22Rv1 (cell line): Measurements from ENCODE around the gene RARRES1.

ENCODE experiments used
- ZFX ChIP-seq: fragments of 450-650 bp; IDR thresholded peaks from 2 replicates; pipeline ENCODE4 v1.6.1; 2017; ENCODE audit warnings: antibody characterized with exemption, borderline replicate concordance
- TF ChIP-seq, protein P1 (sequence below): fragments of 450-650 bp; IDR thresholded peaks from 2 replicates; pipeline ENCODE4 v1.5.1; 2017; ENCODE audit warnings: mild to moderate bottlenecking

DNA sequence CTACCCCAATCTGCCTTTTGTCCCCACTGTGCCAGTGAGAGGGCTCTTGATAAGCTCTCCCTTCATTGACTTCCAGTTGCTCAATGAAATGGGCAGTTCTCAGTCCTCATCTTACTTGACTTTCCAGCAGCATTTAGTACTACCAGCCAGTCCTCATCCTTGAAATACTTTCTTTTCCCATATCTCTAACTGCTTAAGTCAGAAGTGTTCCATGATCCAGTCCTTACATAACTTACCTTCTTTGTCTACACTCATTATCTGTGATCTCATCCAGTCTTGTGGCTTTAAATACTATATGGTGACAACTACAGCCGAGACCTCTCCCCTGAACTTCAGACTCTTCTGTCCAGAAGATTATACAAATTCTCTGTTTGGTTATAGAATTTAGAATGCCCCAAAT is 28.7 kb downstream of the RARRES1 start:
- TF ChIP-seq, protein P1, sequence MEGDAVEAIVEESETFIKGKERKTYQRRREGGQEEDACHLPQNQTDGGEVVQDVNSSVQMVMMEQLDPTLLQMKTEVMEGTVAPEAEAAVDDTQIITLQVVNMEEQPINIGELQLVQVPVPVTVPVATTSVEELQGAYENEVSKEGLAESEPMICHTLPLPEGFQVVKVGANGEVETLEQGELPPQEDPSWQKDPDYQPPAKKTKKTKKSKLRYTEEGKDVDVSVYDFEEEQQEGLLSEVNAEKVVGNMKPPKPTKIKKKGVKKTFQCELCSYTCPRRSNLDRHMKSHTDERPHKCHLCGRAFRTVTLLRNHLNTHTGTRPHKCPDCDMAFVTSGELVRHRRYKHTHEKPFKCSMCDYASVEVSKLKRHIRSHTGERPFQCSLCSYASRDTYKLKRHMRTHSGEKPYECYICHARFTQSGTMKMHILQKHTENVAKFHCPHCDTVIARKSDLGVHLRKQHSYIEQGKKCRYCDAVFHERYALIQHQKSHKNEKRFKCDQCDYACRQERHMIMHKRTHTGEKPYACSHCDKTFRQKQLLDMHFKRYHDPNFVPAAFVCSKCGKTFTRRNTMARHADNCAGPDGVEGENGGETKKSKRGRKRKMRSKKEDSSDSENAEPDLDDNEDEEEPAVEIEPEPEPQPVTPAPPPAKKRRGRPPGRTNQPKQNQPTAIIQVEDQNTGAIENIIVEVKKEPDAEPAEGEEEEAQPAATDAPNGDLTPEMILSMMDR: no peak
- TF ChIP-seq ZFX: no peak
